Measurements from ENCODE around the gene THUMPD2.

Gene THUMPD2

GRCh38 chr2:39717067-39717466 is 62.0 kb downstream of the THUMPD2 start:
- DNase-seq (ENCODE audit: low read depth in 2 of 2), result no peak

GRCh38 chr2:39715822-39716221 is 63.2 kb downstream of the THUMPD2 start:
- no peak for DNase-seq (ENCODE audit: low read depth in 2 of 2)

GRCh38 chr2:39715095-39715494 is 64.0 kb downstream of the THUMPD2 start:
- DNase-seq (ENCODE audit: low read depth in 2 of 2), result no peak

GRCh38 chr2:39712953-39713352 is 66.1 kb downstream of the THUMPD2 start:
- DNase-seq (ENCODE audit: low read depth in 2 of 2), result no peak

GRCh38 chr2:39710807-39711206 is 68.3 kb downstream of the THUMPD2 start:
- DNase-seq (ENCODE audit: low read depth in 2 of 2), result no peak

GRCh38 chr2:39708003-39708402 is 71.1 kb downstream of the THUMPD2 start:
- DNase-seq (ENCODE audit: low read depth in 2 of 2), result no peak

- DNase-seq (ENCODE audit: low read depth in 2 of 2), result no peak
Observed at GRCh38 chr2:39706945-39707344, 72.1 kb downstream of the THUMPD2 start.

GRCh38 chr2:39706312-39706711 is 72.7 kb downstream of the THUMPD2 start:
- DNase-seq (ENCODE audit: low read depth in 2 of 2), result no peak

- no peak for DNase-seq (ENCODE audit: low read depth in 2 of 2)
Observed at GRCh38 chr2:39705638-39706037, 73.4 kb downstream of the THUMPD2 start.

- DNase-seq (ENCODE audit: low read depth in 2 of 2), result no peak
Observed at GRCh38 chr2:39704540-39704939, 74.5 kb downstream of the THUMPD2 start.

- no peak for DNase-seq (ENCODE audit: low read depth in 2 of 2)
Observed at GRCh38 chr2:39703181-39703872, 75.7 kb downstream of the THUMPD2 start.

GRCh38 chr2:39701137-39701536 is 77.9 kb downstream of the THUMPD2 start:
- DNase-seq (ENCODE audit: low read depth in 2 of 2), result no peak

- DNase-seq (ENCODE audit: low read depth in 2 of 2), result no peak
Observed at GRCh38 chr2:39697454-39697853, 81.6 kb downstream of the THUMPD2 start.

- DNase-seq (ENCODE audit: low read depth in 2 of 2), result no peak
Observed at GRCh38 chr2:39696838-39697237, 82.2 kb downstream of the THUMPD2 start.

GRCh38 chr2:39696101-39696553 is 82.9 kb downstream of the THUMPD2 start:
- DNase-seq (ENCODE audit: low read depth in 2 of 2), result no peak

GRCh38 chr2:39693245-39693644 is 85.8 kb downstream of the THUMPD2 start:
- no peak for DNase-seq (ENCODE audit: low read depth in 2 of 2)

- DNase-seq (ENCODE audit: low read depth in 2 of 2), result no peak
Observed at GRCh38 chr2:39689876-39690275, 89.2 kb downstream of the THUMPD2 start.

- DNase-seq (ENCODE audit: low read depth in 2 of 2), result no peak
Observed at GRCh38 chr2:39689272-39689841, 89.7 kb downstream of the THUMPD2 start.

GRCh38 chr2:39688181-39688580 is 90.9 kb downstream of the THUMPD2 start:
- DNase-seq (ENCODE audit: low read depth in 2 of 2), result no peak

- DNase-seq (ENCODE audit: low read depth in 2 of 2), result no peak
Observed at GRCh38 chr2:39686456-39686855, 92.6 kb downstream of the THUMPD2 start.
